ENCODE data around the gene GRPEL1.

Gene GRPEL1

DNA sequence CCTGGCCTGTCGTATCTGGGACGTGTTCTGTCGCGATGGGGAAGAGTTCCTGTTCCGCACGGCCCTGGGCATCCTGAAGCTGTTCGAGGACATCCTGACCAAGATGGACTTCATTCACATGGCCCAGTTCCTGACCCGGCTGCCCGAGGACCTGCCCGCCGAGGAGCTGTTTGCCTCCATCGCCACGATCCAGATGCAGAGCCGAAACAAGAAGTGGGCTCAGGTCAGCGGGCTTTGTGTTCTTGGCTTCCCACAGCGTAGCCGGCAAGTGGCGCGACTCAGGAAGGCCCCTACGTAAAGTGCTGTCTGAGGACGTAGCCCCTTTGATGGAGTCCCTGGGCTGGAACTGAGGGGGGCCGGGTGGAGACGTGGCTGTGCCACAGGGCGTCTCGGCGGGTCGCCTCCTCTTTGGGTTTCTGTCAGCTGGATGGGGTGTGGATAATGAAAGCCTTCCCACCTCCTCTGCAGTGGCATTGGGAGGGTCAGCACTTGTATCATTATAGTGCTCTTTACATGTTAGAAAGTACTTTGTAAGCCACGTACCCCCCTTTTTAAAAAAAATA, 42.7 kb downstream of the GRPEL1 start:
- Histone ChIP-seq H3K4me3 (ENCODE audit: insufficient read depth, low read depth, low read length) (no peak overlapping the region), H3K9me3 (ENCODE audit: control insufficient read depth, low read length) (no peaks in the 10 kb centered on the region), H3K27me3 (ENCODE audit: control insufficient read depth, insufficient read depth, low read length, poor library complexity, severe bottlenecking) (no peaks in the 10 kb centered on the region), H3K27ac (ENCODE audit: insufficient read depth, low read depth, low read length, poor library complexity, severe bottlenecking) (no peak overlapping the region), H3K4me1 (ENCODE audit: control insufficient read depth, insufficient read depth, low read length) (peaks cover 3% of the 10 kb centered on the region), H3K36me3 (ENCODE audit: control insufficient read depth, insufficient read depth, low read length) (peaks cover 15% of the 10 kb centered on the region)
- 95 to 96% methylated on average over 28 of the region's 28 CpGs for WGBS, 2 experiments

DNA sequence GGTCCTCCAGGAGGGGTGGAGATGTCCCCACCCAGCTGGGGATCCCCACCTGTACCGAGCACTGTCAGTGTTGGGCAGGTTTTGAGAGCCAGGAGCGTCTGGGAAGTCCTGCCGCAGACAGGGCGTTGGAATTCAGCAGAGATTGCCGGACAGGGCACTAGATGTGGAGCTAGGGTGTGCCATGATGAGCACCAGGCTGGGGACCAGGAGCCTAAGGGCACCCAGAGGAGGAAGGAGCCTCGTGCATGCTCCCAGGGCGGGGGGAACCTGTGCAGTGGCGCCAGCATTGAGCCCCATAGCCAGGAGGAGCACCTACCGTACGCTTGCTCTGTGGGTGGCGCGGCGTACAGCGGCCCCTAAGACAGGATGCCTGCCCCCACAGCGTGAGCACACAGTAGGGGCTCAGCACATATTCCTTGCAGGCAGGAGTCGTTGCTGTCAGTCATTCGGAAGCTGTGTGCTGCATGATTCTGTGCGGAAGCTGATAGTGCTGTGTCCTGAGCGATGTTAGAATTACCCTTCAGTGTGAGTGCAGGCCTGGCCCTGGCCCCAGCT, 43.5 kb downstream of the GRPEL1 start:
- H3K4me1 ChIP-seq (ENCODE audit: control insufficient read depth, insufficient read depth, low read length) = peaks cover 5% of the 10 kb centered on the region
- H3K36me3 ChIP-seq (ENCODE audit: control insufficient read depth, insufficient read depth, low read length) = peaks cover 15% of the 10 kb centered on the region
- no peaks in the 10 kb centered on the region for H3K27me3 ChIP-seq (ENCODE audit: control insufficient read depth, insufficient read depth, low read length, poor library complexity, severe bottlenecking)
- no peaks in the 10 kb centered on the region for H3K9me3 ChIP-seq (ENCODE audit: control insufficient read depth, low read length)
- WGBS, 2 experiments = 96% methylated on average over 19 of the region's 19 CpGs
- no peak overlapping the region for H3K27ac ChIP-seq (ENCODE audit: insufficient read depth, low read depth, low read length, poor library complexity, severe bottlenecking)
- H3K4me3 ChIP-seq (ENCODE audit: insufficient read depth, low read depth, low read length) = no peak overlapping the region

DNA sequence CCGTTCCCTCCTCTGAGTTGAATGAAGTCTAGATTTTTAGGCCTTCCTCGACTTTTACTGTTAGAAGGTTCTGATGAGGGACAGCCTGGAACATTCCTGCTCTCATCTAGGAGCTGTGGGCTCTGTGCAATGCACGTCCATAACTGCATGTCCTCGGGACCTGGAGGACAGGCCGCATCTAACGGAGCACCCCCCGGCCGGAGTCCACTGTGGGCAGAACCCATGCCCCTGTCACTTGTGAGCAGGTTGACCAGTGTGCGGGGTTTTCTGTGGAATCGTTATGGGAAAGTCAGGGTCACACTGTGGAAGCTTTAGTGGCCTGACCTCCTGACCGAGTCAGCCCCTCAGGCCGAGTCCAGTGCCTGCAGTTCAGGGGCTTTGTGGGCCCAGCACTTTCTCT, 44.0 kb downstream of the GRPEL1 start:
- H3K36me3 ChIP-seq (ENCODE audit: control insufficient read depth, insufficient read depth, low read length) = peaks cover 15% of the 10 kb centered on the region
- no peak overlapping the region for H3K4me3 ChIP-seq (ENCODE audit: insufficient read depth, low read depth, low read length)
- H3K27ac ChIP-seq (ENCODE audit: insufficient read depth, low read depth, low read length, poor library complexity, severe bottlenecking) = no peak overlapping the region
- peaks cover 5% of the 10 kb centered on the region for H3K4me1 ChIP-seq (ENCODE audit: control insufficient read depth, insufficient read depth, low read length)
- H3K9me3 ChIP-seq (ENCODE audit: control insufficient read depth, low read length) = no peaks in the 10 kb centered on the region
- 94 to 96% methylated on average over 12 of the region's 12 CpGs for WGBS, 2 experiments
- H3K27me3 ChIP-seq (ENCODE audit: control insufficient read depth, insufficient read depth, low read length, poor library complexity, severe bottlenecking) = no peaks in the 10 kb centered on the region

DNA sequence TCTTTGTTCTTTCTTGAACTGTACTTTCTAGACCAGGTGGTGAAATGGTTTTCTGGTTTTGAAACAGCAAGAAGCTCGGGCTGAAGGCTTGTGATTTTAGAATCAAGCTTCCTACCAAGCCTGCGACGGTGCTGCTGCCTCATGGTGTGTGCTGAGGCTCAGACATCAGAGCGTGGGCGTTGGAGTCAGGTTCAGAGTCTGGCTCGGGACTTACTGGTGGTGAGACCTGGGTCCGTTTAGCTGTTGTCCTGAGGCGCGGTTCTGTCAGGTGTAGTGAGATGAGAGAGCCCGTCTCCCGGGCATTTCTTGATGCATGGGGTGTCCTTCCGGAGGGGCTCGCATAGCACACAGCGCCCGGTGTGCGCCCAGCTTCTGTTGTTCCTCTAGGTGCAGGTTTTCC, 44.4 kb downstream of the GRPEL1 start:
- Histone ChIP-seq H3K27ac (ENCODE audit: insufficient read depth, low read depth, low read length, poor library complexity, severe bottlenecking) (no peak overlapping the region), H3K4me1 (ENCODE audit: control insufficient read depth, insufficient read depth, low read length) (peaks cover 5% of the 10 kb centered on the region), H3K9me3 (ENCODE audit: control insufficient read depth, low read length) (no peaks in the 10 kb centered on the region), H3K27me3 (ENCODE audit: control insufficient read depth, insufficient read depth, low read length, poor library complexity, severe bottlenecking) (no peaks in the 10 kb centered on the region), H3K4me3 (ENCODE audit: insufficient read depth, low read depth, low read length) (no peak overlapping the region), H3K36me3 (ENCODE audit: control insufficient read depth, insufficient read depth, low read length) (peaks cover 15% of the 10 kb centered on the region)
- WGBS, 2 experiments = 94 to 95% methylated on average over 16 of the region's 16 CpGs

DNA sequence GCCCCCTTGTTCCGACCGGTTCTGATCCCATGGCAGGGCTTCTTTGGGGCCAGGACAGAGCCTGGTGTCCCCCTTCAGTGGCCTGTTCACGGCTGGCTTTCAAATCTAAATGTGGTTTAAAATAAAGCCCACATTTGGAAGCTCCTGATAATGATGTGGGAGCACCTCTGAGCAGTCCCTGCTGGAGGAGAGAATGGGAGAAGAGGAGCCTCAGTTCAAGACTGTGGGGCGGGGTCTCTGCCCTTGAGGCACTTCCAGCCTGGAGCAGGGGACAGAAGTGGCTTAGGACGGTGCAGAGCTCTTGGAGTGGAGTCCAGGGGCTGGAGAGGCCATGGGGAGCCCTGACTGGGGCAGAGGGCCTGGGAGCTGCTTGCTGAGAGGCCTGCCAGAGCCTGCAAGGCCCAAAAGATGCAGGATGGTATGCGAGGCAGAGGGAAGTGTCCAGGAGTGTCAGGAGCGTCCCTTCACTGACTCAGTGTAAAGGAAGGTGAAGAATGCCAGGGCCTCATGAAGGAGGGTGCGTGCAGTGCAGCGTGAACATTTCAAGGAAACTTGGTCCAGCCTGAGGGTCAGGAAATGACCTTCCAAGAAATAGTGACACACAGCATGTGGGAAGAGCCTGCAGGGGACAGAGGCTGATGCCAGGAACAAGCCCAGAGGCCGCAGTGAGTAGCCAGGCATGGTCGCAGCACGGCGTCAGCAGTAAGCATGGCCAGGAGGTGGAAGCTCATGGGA, 45.8 kb downstream of the GRPEL1 start:
- H3K4me1 ChIP-seq (ENCODE audit: control insufficient read depth, insufficient read depth, low read length) = peaks cover 5% of the 10 kb centered on the region
- H3K4me3 ChIP-seq (ENCODE audit: insufficient read depth, low read depth, low read length) = no peak overlapping the region
- no peak overlapping the region for H3K27ac ChIP-seq (ENCODE audit: insufficient read depth, low read depth, low read length, poor library complexity, severe bottlenecking)
- H3K9me3 ChIP-seq (ENCODE audit: control insufficient read depth, low read length) = no peaks in the 10 kb centered on the region
- 94 to 95% methylated on average over 13 of the region's 13 CpGs for WGBS, 2 experiments
- no peaks in the 10 kb centered on the region for H3K27me3 ChIP-seq (ENCODE audit: control insufficient read depth, insufficient read depth, low read length, poor library complexity, severe bottlenecking)
- H3K36me3 ChIP-seq (ENCODE audit: control insufficient read depth, insufficient read depth, low read length) = peaks cover 5% of the 10 kb centered on the region

DNA sequence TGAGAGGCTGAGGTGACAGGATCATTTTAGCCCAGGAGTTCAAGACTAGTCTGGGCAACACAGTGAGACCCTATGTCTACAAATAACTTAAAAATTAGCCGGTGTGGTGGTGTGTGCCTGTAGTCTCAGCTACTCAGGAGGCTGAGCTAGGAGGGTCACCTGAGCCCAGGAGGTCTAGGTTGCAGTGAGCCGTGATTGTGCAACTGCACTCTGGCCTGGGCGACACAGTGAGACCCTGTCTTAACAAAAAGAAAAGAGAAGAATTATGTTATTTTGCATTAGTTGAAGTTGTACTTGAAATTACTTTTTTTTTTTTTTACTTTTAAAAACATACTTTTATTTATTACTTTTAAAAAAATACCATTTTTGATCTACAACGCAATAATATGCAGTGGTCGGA, 46.5 kb downstream of the GRPEL1 start:
- H3K27ac ChIP-seq (ENCODE audit: insufficient read depth, low read depth, low read length, poor library complexity, severe bottlenecking) = no peak overlapping the region
- peaks cover 5% of the 10 kb centered on the region for H3K4me1 ChIP-seq (ENCODE audit: control insufficient read depth, insufficient read depth, low read length)
- H3K4me3 ChIP-seq (ENCODE audit: insufficient read depth, low read depth, low read length) = no peak overlapping the region
- no peaks in the 10 kb centered on the region for H3K27me3 ChIP-seq (ENCODE audit: control insufficient read depth, insufficient read depth, low read length, poor library complexity, severe bottlenecking)
- H3K36me3 ChIP-seq (ENCODE audit: control insufficient read depth, insufficient read depth, low read length) = peaks cover 8% of the 10 kb centered on the region
- H3K9me3 ChIP-seq (ENCODE audit: control insufficient read depth, low read length) = no peaks in the 10 kb centered on the region
- 92 to 94% methylated on average over 5 of the region's 5 CpGs for WGBS, 2 experiments

DNA sequence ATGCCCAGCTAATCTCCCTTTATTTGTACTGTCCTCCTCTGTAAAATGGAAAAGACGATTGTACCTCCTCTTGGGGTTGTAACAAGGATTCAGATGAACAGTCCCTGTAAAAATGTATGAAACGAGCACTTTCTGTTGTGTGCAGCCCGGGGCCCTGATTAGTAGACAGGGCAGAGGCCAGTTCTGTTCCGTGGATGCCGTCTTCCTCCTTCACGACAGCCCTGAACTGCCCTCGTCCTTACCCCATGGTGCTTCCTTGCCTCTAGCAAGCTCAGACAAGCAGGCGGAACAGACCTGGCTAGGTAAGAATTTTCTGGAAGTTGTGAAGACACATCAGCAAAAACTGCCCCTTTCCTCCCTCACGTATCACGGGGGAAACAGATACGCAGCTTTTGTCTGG, 47.0 kb downstream of the GRPEL1 start:
- no peaks in the 10 kb centered on the region for H3K9me3 ChIP-seq (ENCODE audit: control insufficient read depth, low read length)
- H3K36me3 ChIP-seq (ENCODE audit: control insufficient read depth, insufficient read depth, low read length) = peaks cover 13% of the 10 kb centered on the region
- H3K27ac ChIP-seq (ENCODE audit: insufficient read depth, low read depth, low read length, poor library complexity, severe bottlenecking) = no peak overlapping the region
- peaks cover 5% of the 10 kb centered on the region for H3K4me1 ChIP-seq (ENCODE audit: control insufficient read depth, insufficient read depth, low read length)
- 95 to 96% methylated on average over 11 of the region's 11 CpGs for WGBS, 2 experiments
- H3K4me3 ChIP-seq (ENCODE audit: insufficient read depth, low read depth, low read length) = no peak overlapping the region
- no peaks in the 10 kb centered on the region for H3K27me3 ChIP-seq (ENCODE audit: control insufficient read depth, insufficient read depth, low read length, poor library complexity, severe bottlenecking)

DNA sequence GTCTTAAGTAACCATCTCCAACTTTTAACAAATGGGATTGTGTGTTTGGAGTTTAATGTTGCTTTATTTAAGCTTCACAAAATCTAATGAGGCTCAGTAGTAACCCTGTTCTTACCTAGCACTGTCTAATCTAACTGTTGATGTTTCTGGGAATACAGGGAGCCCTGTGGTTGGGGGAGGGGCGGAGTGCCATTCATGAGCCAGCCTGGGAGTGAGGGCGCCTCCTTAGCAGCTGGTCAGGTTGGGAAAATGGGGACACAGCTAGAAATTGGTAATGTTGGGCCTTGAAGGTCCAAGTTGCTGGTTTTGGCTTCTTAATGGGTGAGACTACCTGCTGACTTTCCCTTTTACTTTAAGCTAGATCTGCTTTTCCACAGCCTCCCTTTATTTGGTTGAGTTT, 47.6 kb downstream of the GRPEL1 start:
- H3K27ac ChIP-seq (ENCODE audit: insufficient read depth, low read depth, low read length, poor library complexity, severe bottlenecking) = no peak overlapping the region
- 82 to 93% methylated on average over 2 of the region's 2 CpGs for WGBS, 2 experiments
- H3K36me3 ChIP-seq (ENCODE audit: control insufficient read depth, insufficient read depth, low read length) = peaks cover 19% of the 10 kb centered on the region

DNA sequence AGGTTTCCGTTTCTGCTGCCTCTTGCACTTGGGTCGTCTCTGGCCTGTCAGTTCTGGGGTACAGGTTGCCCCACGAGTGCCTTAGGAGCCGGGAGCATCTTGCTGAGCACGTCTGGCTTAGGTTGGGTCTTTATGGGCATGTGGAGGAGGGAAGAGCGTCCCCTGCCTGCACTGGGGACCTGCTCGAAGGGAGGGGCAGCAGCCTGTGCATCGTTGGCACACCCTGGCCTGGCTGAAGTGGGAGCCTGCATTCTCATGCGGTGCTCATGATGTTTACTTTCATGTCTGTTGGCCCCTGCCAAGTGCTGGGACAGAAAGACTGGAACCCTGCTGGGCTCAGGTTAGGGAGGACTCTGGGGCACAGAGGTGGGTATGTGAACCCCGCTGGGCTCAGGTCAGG, 48.5 kb downstream of the GRPEL1 start:
- Histone ChIP-seq H3K9me3 (ENCODE audit: control insufficient read depth, low read length) (no peaks in the 10 kb centered on the region), H3K4me1 (ENCODE audit: control insufficient read depth, insufficient read depth, low read length) (peaks cover 5% of the 10 kb centered on the region), H3K4me3 (ENCODE audit: insufficient read depth, low read depth, low read length) (no peak overlapping the region), H3K36me3 (ENCODE audit: control insufficient read depth, insufficient read depth, low read length) (peaks cover 28% of the 10 kb centered on the region), H3K27ac (ENCODE audit: insufficient read depth, low read depth, low read length, poor library complexity, severe bottlenecking) (no peak overlapping the region), H3K27me3 (ENCODE audit: control insufficient read depth, insufficient read depth, low read length, poor library complexity, severe bottlenecking) (no peaks in the 10 kb centered on the region)
- 91 to 94% methylated on average over 9 to 10 of the region's 10 CpGs for WGBS, 2 experiments

More for the DNA sequence above, 47.6 kb downstream of the GRPEL1 start:
- Histone ChIP-seq H3K4me3 (ENCODE audit: insufficient read depth, low read depth, low read length) (no peak overlapping the region), H3K4me1 (ENCODE audit: control insufficient read depth, insufficient read depth, low read length) (peaks cover 5% of the 10 kb centered on the region), H3K27me3 (ENCODE audit: control insufficient read depth, insufficient read depth, low read length, poor library complexity, severe bottlenecking) (no peaks in the 10 kb centered on the region), H3K9me3 (ENCODE audit: control insufficient read depth, low read length) (no peaks in the 10 kb centered on the region)

DNA sequence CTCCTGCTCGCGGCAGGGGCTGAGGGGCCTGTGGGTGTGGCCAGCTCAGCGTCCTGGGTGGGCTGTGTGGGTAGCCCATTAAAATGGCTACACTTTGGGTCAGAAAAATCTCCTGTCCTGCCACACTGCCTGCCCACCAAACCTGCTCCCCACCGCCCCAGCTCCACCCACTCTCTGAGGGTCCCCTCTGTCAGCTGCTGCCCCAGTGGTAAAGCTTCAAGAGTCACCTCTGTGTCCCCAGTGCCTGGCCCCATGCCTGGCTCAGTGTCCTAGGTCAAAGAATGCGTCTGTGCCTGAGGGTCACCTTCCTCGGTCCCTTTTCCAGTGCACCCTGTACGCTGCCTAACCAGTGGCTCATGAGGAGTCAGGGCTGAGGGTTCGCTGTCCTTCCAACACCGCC, 49.6 kb downstream of the GRPEL1 start:
- H3K4me1 ChIP-seq (ENCODE audit: control insufficient read depth, insufficient read depth, low read length) = peaks cover 5% of the 10 kb centered on the region
- 94 to 95% methylated on average over 9 of the region's 9 CpGs for WGBS, 2 experiments
- H3K27me3 ChIP-seq (ENCODE audit: control insufficient read depth, insufficient read depth, low read length, poor library complexity, severe bottlenecking) = no peaks in the 10 kb centered on the region
- H3K36me3 ChIP-seq (ENCODE audit: control insufficient read depth, insufficient read depth, low read length) = peaks cover 25% of the 10 kb centered on the region
- H3K27ac ChIP-seq (ENCODE audit: insufficient read depth, low read depth, low read length, poor library complexity, severe bottlenecking) = no peak overlapping the region
- H3K4me3 ChIP-seq (ENCODE audit: insufficient read depth, low read depth, low read length) = no peak overlapping the region
- H3K9me3 ChIP-seq (ENCODE audit: control insufficient read depth, low read length) = no peaks in the 10 kb centered on the region

All from ectodermal cell (in vitro differentiated cells).